Endothelial cell of umbilical vein (primary cell): ENCODE results near the gene GOLT1A. TPM values are rescaled to one million over a fixed set of nuclear protein-coding genes. Genes with fewer than 3 reads are reported as not detected.
A peak's percentile ranks its signal among the peaks of the same experiment; 100 is the strongest.

ENCODE experiments used
- BruUV-seq: library from RNA; stranded (reverse); fragments of 400-500 nt; replicated peaks from 2 replicates; lab custom pipeline; 2021; lab: Mats Ljungman, UMichigan
- CTCF ChIA-PET: fragments of 300-600, 350-600 bp; sonication (Branson Sonifier 250); formaldehyde crosslinking; loops from one replicate; lab custom pipeline; 2021; ENCODE audit warnings: antibody characterized with exemption, inconsistent platforms; lab: Charles Lee
- POLR2A ChIA-PET: fragments of 300-600, 350-600 bp; sonication (Branson Sonifier 250); formaldehyde crosslinking; loops from one replicate; lab custom pipeline; 2021; ENCODE audit warnings: antibody characterized with exemption, inconsistent platforms; lab: Charles Lee
- DNase-seq: peaks from one replicate; pipeline ENCODE4 v3.0.0-alpha.2; 2011; ENCODE audit warnings: low read depth, low spot score
- FAIRE-seq: peaks from 2 replicates; lab custom pipeline; 2011; peaks lifted over from hg19 to GRCh38; lab: Jason Lieb, UNC
- H2AFZ ChIP-seq: 2 replicates; pipeline ENCODE4 v1.6.0; 2012; ENCODE audit warnings: low read depth, low read length, control low read depth, inconsistent platforms
- H3K27ac ChIP-seq: 2 replicates; pipeline ENCODE4 v1.5.1; 2011; ENCODE audit warnings: low read depth, mild to moderate bottlenecking, control low read depth, low read length, moderate library complexity; ENCODE audit not compliant: insufficient read depth
- H3K27me3 ChIP-seq, 2 experiments: 2 replicates each; pipeline versions ENCODE4 v1.6.0 to v1.6.1; 2011; ENCODE audit warnings: low read length in 2 of 2, mixed read lengths in 1 of 2; ENCODE audit not compliant: control insufficient read depth in 2 of 2, insufficient read depth in 2 of 2
- H3K36me3 ChIP-seq, 2 experiments: 2 replicates in 1 of 2; 3 replicates in 1 of 2; pipeline ENCODE4 v1.5.1; 2011; ENCODE audit warnings: low read length in 2 of 2, mild to moderate bottlenecking in 1 of 2, moderate library complexity in 1 of 2; ENCODE audit not compliant: control insufficient read depth in 2 of 2, insufficient read depth in 2 of 2; ENCODE audit errors: extremely low read depth in 1 of 2
- H3K4me1 ChIP-seq: 3 replicates; pipeline ENCODE4 v1.5.1; 2011; ENCODE audit warnings: mild to moderate bottlenecking, low read length; ENCODE audit not compliant: control insufficient read depth, insufficient read depth; ENCODE audit errors: extremely low read depth
- H3K4me2 ChIP-seq: 2 replicates; pipeline ENCODE4 v1.6.1; 2011; ENCODE audit warnings: low read length, control low read depth, mixed read lengths; ENCODE audit not compliant: insufficient read depth
- H3K4me3 ChIP-seq, 3 experiments: fragments of 200-600 bp in 1 of 3; sonication (generic), shearing (Covaris generic) in 1 of 3; replicated peaks in 1 of 3; 2 replicates each; pipeline ENCODE4 v1.5.1; 2011 to 2016; ENCODE audit warnings: control low read depth in 3 of 3, low read length in 3 of 3, mild to moderate bottlenecking in 2 of 3, inconsistent platforms in 1 of 3, low read depth in 1 of 3, moderate library complexity in 1 of 3; ENCODE audit not compliant: insufficient read depth in 1 of 3
- H3K79me2 ChIP-seq: 2 replicates; pipeline ENCODE4 v1.6.0; 2012; ENCODE audit warnings: low read length, inconsistent platforms; ENCODE audit not compliant: control insufficient read depth, insufficient read depth
- H3K9ac ChIP-seq: replicated peaks from 2 replicates; pipeline ENCODE3; 2011; ENCODE audit warnings: low read length, control low read depth; ENCODE audit not compliant: insufficient read depth; ENCODE audit errors: extremely low read depth
- H3K9me1 ChIP-seq: replicated peaks from 3 replicates; pipeline ENCODE4 v1.6.0; 2011; ENCODE audit warnings: mild to moderate bottlenecking, low read length; ENCODE audit not compliant: control insufficient read depth, insufficient read depth; ENCODE audit errors: extremely low read depth
- H3K9me3 ChIP-seq: replicated peaks from 2 replicates; pipeline ENCODE4 v1.5.1; 2012; ENCODE audit warnings: low read length, inconsistent platforms; ENCODE audit not compliant: control insufficient read depth, insufficient read depth
- H4K20me1 ChIP-seq: replicated peaks from 2 replicates; pipeline ENCODE3; 2011; ENCODE audit warnings: mild to moderate bottlenecking, low read length; ENCODE audit not compliant: control insufficient read depth, insufficient read depth; ENCODE audit errors: extremely low read depth
- EZH2 ChIP-seq: IDR thresholded peaks from 2 replicates; pipeline ENCODE4 v1.6.1; 2012; ENCODE audit warnings: borderline replicate concordance, low read depth, mild to moderate bottlenecking, moderate library complexity, low read length, inconsistent platforms; ENCODE audit not compliant: severe bottlenecking
- FOS ChIP-seq: IDR thresholded peaks from 2 replicates; pipeline ENCODE4 v1.6.1; 2011; ENCODE audit warnings: mild to moderate bottlenecking, low read length, moderate library complexity, borderline replicate concordance; ENCODE audit not compliant: insufficient read depth
- GATA2 ChIP-seq: IDR thresholded peaks from 2 replicates; pipeline ENCODE4 v1.7.0; 2011; ENCODE audit warnings: low read depth, mild to moderate bottlenecking, moderate library complexity, mixed read lengths, low read length; ENCODE audit not compliant: insufficient read length, insufficient read depth
- JUN ChIP-seq: IDR thresholded peaks from 2 replicates; pipeline ENCODE4 v1.6.1; 2011; ENCODE audit warnings: borderline replicate concordance, low read depth; ENCODE audit not compliant: insufficient read length, insufficient read depth
- MAX ChIP-seq: IDR thresholded peaks from 2 replicates; pipeline ENCODE4 v1.6.1; 2011; ENCODE audit not compliant: insufficient read depth, insufficient read length
- MYC ChIP-seq: IDR thresholded peaks from one replicate; pipeline ENCODE4 v1.6.1; 2011; ENCODE audit warnings: mild to moderate bottlenecking, low read depth, low read length
- POLR2A ChIP-seq: IDR thresholded peaks from 2 replicates; pipeline ENCODE4 v1.6.1; 2012; ENCODE audit warnings: low read depth, mild to moderate bottlenecking, control low read depth, low read length
- POLR2AphosphoS5 ChIP-seq: IDR thresholded peaks from 2 replicates; pipeline ENCODE4 v1.6.1; 2012; ENCODE audit warnings: low read depth, mild to moderate bottlenecking, control low read depth, low read length, moderate library complexity; ENCODE audit not compliant: insufficient read depth
- dilution Hi-C: fragments of 300-500 bp; cut with MboI; formaldehyde crosslinking; loops from one replicate; pipeline ENCODE4 v1.15.0; 2019; ENCODE audit warnings: low sequenced_read_pairs; ENCODE audit not compliant: extremely low pct_ligation_motif_present
- intact Hi-C: fragments of 100-400 bp; cut with micrococcal nuclease; formaldehyde crosslinking; loops from one replicate; pipeline ENCODE4 v1.10.0; 2022
- polyA plus RNA-seq, 4 experiments: library from polyadenylated mRNA; depleted of rRNA in 3 of 4; stranded (reverse) in 3 of 4; unstranded in 1 of 4; fragments of >200 nt; gene quantifications; 2 replicates each; pipeline versions ENCODE4 v1.2.1 to v1.2.3, GENCODE V29; 2011 to 2012; ENCODE audit warnings: missing spikeins in 1 of 4
- total RNA-seq: library from RNA; stranded (reverse); gene quantifications from 2 replicates; pipeline ENCODE4 v1.2.3, GENCODE V29; 2021
- TF ChIP-seq, protein P1 (sequence below), 2 donors: IDR thresholded peaks; 1 replicate in 1 of 2; 2 replicates in 1 of 2; pipeline ENCODE4 v1.5.1; 2011; ENCODE audit warnings: low read length in 2 of 2, mild to moderate bottlenecking in 2 of 2, moderate library complexity in 2 of 2, control low read depth in 1 of 2, inconsistent platforms in 1 of 2, low read depth in 1 of 2; ENCODE audit not compliant: insufficient read depth in 1 of 2; ENCODE audit errors: extremely low read depth in 1 of 2

Gene GOLT1A
- total and polyA plus RNA-seq, 2 donors (not counting 3 experiments of a cell fraction or from before 2014, with no cell fraction given), result not detected

- Histone ChIP-seq H3K9ac (no peak overlapping the region), H3K4me2 (no peak overlapping the region), H3K9me1 (no peaks in the 10 kb centered on the region), H3K27me3 (no peaks in the 10 kb centered on the region), H4K20me1 (no peaks in the 10 kb centered on the region), H3K79me2 (no peaks in the 10 kb centered on the region), H3K36me3 (no peaks in the 10 kb centered on the region), H3K9me3 (no peaks in the 10 kb centered on the region), H3K4me3 (no peak overlapping the region), H2AFZ (peak overlapping the region; percentile 66), H3K4me1 (peaks cover 32% of the 10 kb centered on the region), H3K27ac (peak overlapping the region; percentile 90)
- FAIRE-seq, result no peak
- dilution Hi-C loops (no loop called here), intact Hi-C loops (loop anchor here (1.0 kb wide), 2 partner anchors 16 to 19 kb away; no protein-coding TSS in a partner anchor)
- no TSS peak for BruUV-seq
- TF ChIP-seq FOS (no peak), POLR2AphosphoS5 (no peak), GATA2 (no peak), EZH2 (no peak), POLR2A (no peak), MAX (no peak), JUN (no peak), MYC (no peak)
- TF ChIP-seq, protein P1, sequence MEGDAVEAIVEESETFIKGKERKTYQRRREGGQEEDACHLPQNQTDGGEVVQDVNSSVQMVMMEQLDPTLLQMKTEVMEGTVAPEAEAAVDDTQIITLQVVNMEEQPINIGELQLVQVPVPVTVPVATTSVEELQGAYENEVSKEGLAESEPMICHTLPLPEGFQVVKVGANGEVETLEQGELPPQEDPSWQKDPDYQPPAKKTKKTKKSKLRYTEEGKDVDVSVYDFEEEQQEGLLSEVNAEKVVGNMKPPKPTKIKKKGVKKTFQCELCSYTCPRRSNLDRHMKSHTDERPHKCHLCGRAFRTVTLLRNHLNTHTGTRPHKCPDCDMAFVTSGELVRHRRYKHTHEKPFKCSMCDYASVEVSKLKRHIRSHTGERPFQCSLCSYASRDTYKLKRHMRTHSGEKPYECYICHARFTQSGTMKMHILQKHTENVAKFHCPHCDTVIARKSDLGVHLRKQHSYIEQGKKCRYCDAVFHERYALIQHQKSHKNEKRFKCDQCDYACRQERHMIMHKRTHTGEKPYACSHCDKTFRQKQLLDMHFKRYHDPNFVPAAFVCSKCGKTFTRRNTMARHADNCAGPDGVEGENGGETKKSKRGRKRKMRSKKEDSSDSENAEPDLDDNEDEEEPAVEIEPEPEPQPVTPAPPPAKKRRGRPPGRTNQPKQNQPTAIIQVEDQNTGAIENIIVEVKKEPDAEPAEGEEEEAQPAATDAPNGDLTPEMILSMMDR (IDR thresholded peaks at IDR 0.05; ENCODE audit: extremely low read depth in 1 of 2, insufficient read depth in 1 of 2, low read depth in 1 of 2, low read length in 2 of 2), result no peak
- ChIA-PET CTCF (interaction anchor here (1.1 to 7.2 kb wide), 9 partner anchors 10 to 320 kb away, joined by 3 to 85 read pairs (median 6); no protein-coding TSS in a partner anchor), POLR2A (interaction anchor here (0.9 kb wide), 1 partner anchor 186 kb away, joined by 3 read pairs; no protein-coding TSS in a partner anchor)
- no peak for DNase-seq
These were observed 22.3 kb downstream of the GOLT1A start for GRCh38 chr1:204191456-204191855.
